NCI-H2227 treated with DMSO at 0.1 percent for 48 hours (cell line): Measurements from ENCODE around the gene NDUFV2.

Source experiments
- DNase-seq: peaks from one replicate; lab custom pipeline; 2025; lab: John Stamatoyannopoulos, UW

Gene NDUFV2

GRCh38 chr18:9120796-9121195 is 18.3 kb downstream of the NDUFV2 start:
- DNase-seq, result no peak

DNA sequence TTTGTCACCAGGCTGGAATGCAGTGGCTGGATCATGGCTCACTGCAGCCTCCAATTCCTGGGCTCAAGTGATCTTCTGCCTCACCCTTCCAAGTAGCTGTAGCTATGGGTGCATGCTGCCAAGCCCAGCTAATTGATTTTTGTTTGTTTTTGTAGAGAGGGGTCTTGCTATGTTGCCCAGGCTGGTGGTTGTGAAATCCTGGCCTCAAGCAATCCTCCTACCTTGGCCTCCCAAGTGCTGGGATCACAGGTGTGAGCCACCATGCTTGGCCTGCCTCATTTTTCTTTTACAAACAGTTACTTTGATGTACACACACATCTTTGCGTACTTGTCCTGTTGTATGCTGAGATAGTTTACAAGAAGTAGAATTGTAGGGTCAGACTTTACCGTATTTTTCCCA is 21.0 kb downstream of the NDUFV2 start:
- DNase-seq, result no peak

DNA sequence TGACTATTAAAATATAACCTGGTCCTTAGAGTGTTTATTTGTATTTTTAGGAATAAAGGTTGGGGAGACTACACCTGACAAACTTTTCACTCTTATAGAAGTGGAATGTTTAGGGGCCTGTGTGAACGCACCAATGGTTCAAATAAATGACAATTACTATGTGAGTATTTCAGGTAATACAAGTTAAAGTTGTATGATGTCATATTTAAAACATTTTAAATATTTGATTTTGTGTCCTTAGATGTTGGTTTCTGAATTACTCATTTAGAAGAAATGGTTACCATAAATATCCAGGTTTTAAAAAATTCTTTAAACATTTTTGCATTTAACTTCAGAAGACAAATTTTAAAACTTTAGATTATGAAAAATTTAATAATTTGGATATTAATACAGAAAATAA is 22.3 kb downstream of the NDUFV2 start:
- no peak for DNase-seq

DNA sequence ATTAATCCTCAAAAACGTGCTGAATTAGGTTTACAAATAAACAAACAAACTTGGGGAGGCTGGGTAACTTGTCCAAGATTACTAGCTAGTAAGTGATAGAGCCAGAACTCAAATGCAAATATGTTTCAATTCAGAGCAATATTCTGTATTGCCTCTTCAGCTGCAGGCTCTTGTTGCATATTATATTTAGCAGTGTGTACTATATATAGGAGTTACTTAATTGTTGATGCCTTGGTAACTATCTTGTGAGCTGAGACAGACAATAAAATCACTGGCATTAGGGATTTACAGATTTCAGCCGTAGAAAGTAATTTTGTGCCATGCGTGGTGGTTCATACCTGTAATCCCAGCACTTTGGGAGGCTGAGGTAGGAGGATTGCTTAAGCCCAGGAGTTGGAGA is 23.8 kb downstream of the NDUFV2 start:
- DNase-seq, result no peak

DNA sequence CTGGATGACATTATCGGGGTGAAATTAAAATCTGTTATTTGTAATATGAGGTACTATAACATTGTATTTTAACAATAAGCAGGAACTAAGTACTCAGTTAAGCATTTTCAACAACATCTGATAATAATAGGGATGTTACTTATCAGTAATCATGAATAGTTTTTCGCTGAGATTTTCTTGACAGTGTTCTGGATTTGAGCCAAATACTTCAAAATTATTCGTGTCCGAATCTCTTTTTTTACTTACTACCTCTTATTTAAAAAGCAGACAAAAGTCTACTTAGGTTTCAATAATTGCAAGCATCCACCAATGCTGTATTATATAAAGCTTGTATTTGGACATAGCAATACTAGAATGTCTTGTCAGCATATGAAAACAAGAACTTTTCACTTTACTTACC is 27.7 kb downstream of the NDUFV2 start:
- no peak for DNase-seq

GRCh38 chr18:9130806-9131205 is 28.3 kb downstream of the NDUFV2 start:
- no peak for DNase-seq

- DNase-seq, result no peak
Observed at GRCh38 chr18:9132628-9133027, 30.1 kb downstream of the NDUFV2 start.

DNA sequence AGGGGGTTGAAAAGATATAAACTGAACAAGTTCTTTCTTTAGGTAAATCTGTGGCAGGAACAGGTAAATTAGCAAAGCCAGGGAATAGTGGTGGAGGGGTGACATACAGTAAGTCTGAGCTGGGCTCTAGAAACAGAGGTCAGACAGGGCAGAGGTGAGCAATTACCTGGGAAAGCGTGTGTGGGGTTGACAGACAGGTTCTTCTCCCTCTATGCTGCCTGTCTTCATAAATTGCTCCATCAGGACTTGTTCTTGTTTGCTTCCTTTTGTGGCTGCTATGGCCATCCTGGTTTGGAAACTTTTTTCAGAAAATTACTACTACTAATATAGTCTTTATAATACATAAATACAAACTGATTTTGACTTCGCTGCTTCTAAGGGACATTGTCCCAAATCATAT is 30.7 kb downstream of the NDUFV2 start:
- no peak for DNase-seq

DNA sequence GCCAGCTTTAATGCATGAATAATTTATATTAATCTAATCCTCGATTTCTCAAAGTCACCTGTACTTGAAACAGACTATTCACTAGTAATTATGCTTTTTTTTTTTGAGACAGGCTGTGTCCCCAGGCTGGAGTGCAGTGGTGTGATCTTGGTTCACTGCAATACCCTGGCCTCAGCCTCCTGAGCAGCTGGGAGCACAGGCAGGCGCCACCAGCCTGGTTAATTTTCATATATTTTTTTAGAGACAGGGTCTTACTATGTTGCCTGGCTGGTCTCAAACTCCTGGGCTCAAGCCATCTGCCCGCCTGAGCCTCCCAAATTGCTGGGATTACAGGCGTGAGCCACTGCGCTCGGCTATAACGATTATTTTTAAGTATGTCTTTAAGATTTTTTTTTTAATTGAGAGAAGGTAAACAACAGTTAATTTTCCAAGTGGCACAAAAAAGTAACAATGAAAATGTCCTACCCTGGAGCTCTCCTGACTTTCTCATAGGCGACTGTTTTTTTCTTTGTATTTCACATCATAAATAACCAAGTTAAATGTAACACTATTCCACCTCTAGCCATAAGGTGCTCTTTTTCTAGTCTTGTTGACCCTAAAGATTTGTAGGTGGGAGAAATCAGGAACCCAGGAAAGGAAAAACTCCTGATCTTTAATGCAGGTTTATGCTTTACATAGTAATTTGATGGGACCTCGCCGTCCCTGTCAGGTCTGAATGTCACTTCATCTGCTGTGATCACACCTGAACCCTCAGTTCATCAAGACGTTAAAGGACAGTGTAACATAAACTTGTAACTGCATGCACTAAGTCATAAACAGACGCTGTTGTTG is 32.8 kb downstream of the NDUFV2 start:
- DNase-seq, result no peak

DNA sequence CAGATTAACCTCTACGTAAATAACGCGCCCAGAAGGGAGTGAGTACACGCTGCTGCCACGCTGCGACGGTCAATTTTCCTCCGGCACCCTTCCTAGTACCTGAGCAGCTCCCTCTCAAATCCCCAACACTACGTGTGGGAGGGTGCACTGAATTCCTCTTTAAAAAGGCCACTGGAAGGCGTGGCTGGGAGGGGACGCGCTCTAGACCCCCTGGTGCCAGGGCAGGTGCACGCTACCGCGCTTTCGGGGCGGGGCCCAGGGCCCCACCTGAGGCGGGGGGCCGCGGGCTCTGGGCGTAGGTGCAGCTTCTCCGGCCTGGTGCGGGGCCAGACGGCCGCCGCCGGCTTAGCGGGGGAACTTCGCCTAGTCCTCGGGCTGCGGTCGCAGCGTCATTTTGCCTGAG is 33.4 kb downstream of the NDUFV2 start:
- peak; percentile 66 for DNase-seq

DNA sequence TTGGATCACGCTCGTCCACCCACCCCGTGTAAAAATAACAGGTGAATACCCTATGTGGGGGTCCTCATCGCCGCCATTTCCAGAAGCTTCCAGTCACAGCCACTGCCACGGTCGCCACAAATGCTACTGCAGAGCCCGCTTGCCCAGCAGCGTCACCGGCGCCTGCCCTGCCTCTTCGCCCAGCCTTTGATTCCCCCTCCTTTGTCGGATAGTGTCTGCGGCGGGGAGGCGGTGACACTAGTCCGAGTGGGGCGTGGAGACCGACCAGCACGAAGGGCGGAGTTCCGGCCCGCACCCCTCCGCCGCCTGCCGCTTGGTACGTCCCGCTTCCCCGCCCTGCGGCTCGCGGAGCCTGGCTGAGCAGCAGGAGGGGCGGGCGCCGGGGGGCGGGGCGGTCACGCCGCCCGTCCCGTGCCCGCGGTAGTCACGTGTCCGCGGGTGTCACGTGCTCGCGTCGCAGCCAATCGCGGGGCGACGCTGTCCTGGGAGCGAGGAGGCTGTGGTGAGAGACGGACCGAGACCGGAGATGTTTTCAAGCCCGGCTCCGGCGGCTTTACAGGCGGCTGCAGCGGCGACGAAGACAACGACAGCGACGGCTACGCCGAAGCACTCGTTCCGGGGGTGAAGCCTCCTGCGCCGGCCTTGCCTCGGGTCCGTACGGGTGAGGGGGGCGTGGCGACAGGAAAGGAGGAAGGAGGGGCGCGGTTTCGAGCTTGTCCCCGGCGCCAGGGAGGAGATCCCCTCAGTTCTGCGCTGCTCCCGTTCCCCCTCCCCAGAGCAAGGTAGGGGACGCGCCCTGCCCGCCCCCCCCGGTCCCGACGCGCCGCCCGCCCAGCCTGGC is 34.0 kb downstream of the NDUFV2 start, which contains the start of gene ANKRD12:
Gene ANKRD12 (plus strand): TSS at position 467 of the 841 bp plus-strand sequence. CDS start 45,652 bp downstream, outside the sequence.
- DNase-seq, result peak; percentile 96

- peak; percentile 87 for DNase-seq
Observed at GRCh38 chr18:9137168-9138066, 34.9 kb downstream of the NDUFV2 start.

GRCh38 chr18:9139400-9140039 is 37.0 kb downstream of the NDUFV2 start:
- DNase-seq, result no peak

DNA sequence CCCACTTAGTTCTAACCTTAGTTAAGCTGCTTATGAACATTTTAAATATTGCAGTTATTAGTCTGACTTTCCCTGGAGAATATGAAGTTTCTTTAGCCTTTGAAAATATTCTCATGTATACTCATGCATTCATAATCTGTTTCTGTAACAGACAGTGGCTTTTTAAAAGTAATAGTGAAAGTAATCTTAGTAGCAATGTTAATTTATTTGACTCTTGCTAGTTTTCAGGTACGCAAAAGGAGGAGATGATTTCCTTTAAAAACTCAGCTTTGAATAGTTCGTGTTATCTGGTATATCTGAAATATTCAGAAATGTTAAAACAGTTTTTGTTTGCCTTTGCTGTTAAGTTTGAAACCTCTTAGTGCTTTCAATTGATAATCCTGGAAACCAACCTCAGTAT is 37.9 kb downstream of the NDUFV2 start:
- DNase-seq, result no peak

DNA sequence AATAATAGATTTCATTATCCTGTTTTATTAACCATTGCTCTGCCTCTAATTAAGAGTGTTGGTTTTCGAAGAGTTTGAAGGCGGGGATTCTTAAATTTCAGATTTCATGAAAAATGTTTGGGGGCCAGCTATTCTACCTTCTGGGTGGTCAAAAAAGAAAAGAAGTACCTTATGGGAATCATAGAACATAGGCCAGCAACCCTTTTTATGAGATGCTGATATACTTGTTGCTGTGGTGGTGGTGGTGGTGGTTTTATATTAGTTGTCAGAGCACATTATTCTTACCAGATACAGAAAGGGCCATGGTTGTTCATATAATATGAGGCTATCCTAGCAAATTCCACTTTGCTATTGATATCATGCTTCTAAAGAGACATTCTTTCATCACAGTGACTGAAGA is 38.5 kb downstream of the NDUFV2 start:
- DNase-seq, result no peak

DNA sequence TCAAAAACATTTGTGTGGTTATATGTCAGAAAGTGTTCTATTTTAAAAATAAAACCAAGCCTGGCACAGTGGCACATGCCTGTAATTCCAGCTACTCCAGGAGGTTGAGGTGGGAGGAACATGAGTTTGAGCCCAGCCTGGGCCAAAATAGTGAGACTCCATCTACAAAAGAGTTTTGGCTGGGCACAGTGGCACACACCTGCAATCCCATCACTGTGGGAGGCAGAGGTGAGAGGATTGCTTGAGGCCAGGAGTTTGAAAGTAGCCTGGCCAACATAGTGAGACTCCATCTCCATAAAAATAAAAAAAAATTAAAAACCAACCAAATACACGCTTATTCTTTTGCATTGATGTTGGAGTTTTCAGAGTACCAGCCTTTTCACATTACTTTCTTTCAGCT is 43.7 kb downstream of the NDUFV2 start:
- no peak for DNase-seq

DNA sequence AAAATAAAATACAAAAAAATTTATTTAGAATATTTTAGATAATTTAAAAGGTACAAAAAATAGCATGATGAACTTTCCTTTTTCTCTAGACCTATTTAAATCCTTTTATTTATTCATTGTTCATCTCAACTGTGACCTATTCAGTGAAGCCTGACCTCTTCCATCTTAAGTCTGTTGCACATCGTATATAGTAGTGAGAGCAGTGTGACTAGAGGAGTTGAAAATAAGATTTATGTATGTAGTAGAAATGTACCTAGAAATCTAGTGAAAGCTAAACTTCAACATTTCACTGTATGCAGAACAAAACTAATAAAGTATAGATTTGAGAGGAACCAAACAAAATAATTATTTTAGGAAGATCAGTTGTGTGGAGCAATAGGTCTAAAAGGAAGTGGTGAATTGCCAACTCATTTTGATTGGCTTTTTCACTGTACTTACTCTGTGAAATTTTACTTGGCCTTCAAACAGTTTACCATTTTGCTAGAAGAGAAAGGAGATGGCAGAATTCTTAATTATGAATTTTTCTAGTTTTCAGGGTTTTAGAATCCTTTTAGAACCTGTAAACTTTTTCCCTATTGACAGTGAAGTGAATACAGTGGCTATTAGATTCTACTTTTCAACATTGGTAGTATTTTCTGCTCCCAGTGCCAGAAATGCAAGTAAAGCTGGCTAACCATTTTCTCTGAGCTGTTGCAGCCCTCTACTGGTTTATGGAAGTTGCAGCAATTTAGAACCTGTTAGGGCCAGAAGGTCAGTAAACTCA is 45.1 kb downstream of the NDUFV2 start:
- DNase-seq, result peak; percentile 42

- no peak for DNase-seq
Observed at GRCh38 chr18:9148203-9148552, 45.7 kb downstream of the NDUFV2 start.

DNA sequence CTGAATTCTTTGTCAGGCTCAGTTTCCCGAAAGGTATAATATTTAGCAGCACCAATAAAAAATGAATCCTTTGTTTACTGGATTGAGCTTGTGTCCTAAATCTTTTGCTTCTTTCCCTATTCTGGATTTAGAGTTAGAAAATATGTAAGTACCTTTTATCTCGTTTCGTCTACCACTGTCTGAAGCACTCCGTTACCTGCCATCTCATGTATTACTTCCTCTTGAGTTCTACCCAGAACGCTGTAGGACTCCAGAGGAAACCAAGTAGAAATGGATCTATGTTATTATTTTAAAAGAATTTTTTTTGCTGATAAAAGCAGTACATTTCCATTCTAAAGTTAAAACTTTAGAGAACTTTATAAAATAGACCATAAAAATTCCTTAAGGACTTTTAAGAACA is 47.6 kb downstream of the NDUFV2 start:
- no peak for DNase-seq

DNA sequence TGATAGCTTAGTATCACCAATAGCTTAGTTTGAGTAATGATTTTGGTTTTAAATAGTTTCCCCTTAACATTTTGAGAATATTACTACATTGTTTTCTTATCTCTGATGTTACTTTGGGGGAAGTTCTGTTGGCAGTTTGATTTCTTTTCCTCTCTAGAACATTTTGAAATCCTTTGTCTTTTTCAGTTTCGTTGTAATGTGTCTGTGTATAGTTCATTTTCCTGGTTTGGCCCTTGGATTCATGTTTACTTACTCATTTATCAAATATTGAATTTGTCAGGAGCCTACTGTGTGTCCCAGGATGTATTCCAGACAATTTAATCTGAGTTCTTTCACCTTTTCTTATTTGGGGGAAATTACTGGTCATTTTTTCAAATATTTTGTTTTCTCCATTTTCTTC is 50.8 kb downstream of the NDUFV2 start:
- no peak for DNase-seq
